Progenitor cell of endocrine pancreas (in vitro differentiated cells): Measurements from ENCODE around the gene PAPOLA. TPM values are rescaled to one million over a fixed set of nuclear protein-coding genes. Genes with fewer than 3 reads are reported as not detected.

Source experiments
- DNase-seq: peaks from one replicate; pipeline ENCODE4 v3.0.0; 2021; ENCODE audit warnings: low spot score; ENCODE audit not compliant: unreplicated experiment
- H3K27ac Mint-ChIP-seq: 2 replicates; pipeline ENCODE4 v1.8.0; 2021; ENCODE audit warnings: mild to moderate bottlenecking, moderate library complexity, mixed read lengths
- H3K27me3 Mint-ChIP-seq: 2 replicates; pipeline ENCODE4 v1.8.0; 2021; ENCODE audit warnings: mixed read lengths
- H3K36me3 Mint-ChIP-seq: 2 replicates; pipeline ENCODE4 v1.8.0; 2022; ENCODE audit warnings: mixed read lengths; ENCODE audit not compliant: insufficient read depth
- H3K4me1 Mint-ChIP-seq: 2 replicates; pipeline ENCODE4 v1.8.0; 2021; ENCODE audit warnings: low read depth, mixed read lengths
- H3K4me3 Mint-ChIP-seq: 2 replicates; pipeline ENCODE4 v1.8.0; 2021; ENCODE audit warnings: low read depth, mild to moderate bottlenecking, moderate library complexity, mixed read lengths
- H3K9me3 Mint-ChIP-seq: 2 replicates; pipeline ENCODE4 v1.8.0; 2021; ENCODE audit warnings: low read depth, mixed read lengths
- total RNA-seq: library from RNA; stranded (reverse); gene quantifications from 2 replicates; pipeline ENCODE4 v1.2.1, GENCODE V29; 2021
- TF ChIP-seq, protein P1 (sequence below): fragments of 200-600 bp; sonication (generic); IDR thresholded peaks from one replicate; pipeline ENCODE4 v1.5.0; 2021; ENCODE audit warnings: antibody characterized with exemption, mild to moderate bottlenecking; ENCODE audit not compliant: unreplicated experiment

The PAPOLA gene
- total RNA-seq, 1 donor from 2014 or later: 279 TPM

DNA sequence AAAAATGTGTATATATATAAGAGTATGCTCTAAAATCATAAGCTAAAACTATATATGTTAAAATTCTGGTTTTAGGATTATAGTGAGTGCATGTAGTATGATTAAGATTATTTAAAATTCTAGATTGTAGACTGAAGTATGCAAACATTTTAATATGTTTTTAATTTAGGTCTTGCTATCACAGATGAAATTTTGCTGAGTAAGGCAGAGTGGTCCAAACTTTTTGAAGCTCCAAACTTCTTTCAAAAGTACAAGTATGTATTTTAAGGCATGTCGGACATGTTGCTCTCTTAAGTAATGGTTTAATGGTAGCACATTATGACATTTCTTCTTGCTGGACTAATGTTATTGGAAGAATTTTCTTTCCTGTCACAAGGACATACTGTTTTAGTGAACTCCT, 34.6 kb downstream of the PAPOLA start:
- Mint-ChIP-seq H3K4me1 (peaks cover 20% of the 10 kb centered on the region), H3K9me3 (no peaks in the 10 kb centered on the region), H3K27ac (no peak overlapping the region), H3K27me3 (no peaks in the 10 kb centered on the region), H3K4me3 (no peak overlapping the region), H3K36me3 (peaks cover 17% of the 10 kb centered on the region)
- DNase-seq: no peak
- TF ChIP-seq, protein P1, sequence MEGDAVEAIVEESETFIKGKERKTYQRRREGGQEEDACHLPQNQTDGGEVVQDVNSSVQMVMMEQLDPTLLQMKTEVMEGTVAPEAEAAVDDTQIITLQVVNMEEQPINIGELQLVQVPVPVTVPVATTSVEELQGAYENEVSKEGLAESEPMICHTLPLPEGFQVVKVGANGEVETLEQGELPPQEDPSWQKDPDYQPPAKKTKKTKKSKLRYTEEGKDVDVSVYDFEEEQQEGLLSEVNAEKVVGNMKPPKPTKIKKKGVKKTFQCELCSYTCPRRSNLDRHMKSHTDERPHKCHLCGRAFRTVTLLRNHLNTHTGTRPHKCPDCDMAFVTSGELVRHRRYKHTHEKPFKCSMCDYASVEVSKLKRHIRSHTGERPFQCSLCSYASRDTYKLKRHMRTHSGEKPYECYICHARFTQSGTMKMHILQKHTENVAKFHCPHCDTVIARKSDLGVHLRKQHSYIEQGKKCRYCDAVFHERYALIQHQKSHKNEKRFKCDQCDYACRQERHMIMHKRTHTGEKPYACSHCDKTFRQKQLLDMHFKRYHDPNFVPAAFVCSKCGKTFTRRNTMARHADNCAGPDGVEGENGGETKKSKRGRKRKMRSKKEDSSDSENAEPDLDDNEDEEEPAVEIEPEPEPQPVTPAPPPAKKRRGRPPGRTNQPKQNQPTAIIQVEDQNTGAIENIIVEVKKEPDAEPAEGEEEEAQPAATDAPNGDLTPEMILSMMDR: no peak

DNA sequence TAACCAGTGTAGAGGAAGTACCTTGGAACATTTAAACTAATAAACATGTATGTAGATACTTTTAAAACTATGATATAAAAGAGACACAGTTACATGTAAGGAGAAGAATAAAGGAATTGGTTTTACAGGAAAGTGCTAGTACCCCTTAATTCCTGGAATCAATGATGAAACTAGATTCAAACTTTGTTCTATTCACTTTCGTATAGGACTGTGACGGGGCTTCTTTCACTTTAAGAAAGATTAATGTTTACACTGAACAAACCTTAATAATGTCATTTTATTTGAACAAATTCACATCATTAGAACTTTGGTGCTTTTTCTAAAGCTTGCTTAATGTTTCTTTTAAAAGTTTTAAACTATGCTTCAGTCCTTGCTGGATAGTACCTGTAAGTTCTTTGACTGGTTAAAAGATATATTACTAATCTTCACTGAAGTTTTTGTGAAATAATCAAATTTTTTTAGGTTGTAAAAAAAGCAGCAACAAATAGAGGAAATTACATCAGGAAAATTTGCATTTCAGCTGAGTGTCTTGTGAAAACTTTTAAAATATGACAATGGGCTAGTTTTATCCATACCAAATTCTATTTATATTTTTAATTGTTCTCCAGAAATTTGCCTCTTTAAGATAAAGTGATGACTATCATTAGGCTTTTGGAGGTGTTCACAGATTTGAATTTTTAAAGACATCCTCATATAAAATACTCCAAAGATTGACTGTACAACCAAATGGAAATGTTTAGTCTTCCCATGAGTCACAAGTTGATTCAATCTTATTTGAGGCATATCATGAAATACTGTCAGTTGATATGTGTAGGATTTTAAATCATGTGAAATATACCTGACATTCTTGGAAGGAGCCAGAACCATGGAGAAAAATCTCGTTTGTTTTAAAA, 36.2 kb downstream of the PAPOLA start:
- Mint-ChIP-seq H3K27me3 (no peaks in the 10 kb centered on the region), H3K36me3 (peaks cover 13% of the 10 kb centered on the region), H3K9me3 (no peaks in the 10 kb centered on the region), H3K27ac (peak overlapping the region; percentile 75), H3K4me3 (no peak overlapping the region), H3K4me1 (peaks cover 20% of the 10 kb centered on the region)
- TF ChIP-seq, protein P1: no peak
- DNase-seq: no peak

DNA sequence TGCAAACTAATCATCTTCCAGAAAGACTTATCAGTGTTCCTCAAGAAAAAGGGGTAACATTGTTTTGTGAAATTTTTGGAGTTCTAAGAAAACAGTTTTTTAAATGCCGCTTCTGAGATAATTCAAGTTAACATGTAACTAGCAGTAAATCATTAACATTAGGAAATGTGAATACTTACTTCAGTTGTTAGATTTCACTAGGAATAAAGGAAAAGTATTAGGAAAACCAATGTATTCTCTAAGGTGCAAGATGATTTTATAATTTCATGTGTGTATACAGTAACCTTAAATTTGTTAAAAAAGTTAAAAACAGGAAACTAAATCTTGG, 36.8 kb downstream of the PAPOLA start:
- Mint-ChIP-seq H3K36me3 (peaks cover 13% of the 10 kb centered on the region), H3K4me3 (no peak overlapping the region), H3K27me3 (no peaks in the 10 kb centered on the region), H3K4me1 (peaks cover 20% of the 10 kb centered on the region), H3K27ac (peak overlapping the region; percentile 75), H3K9me3 (no peaks in the 10 kb centered on the region)
- no peak for DNase-seq
- TF ChIP-seq, protein P1: no peak

DNA sequence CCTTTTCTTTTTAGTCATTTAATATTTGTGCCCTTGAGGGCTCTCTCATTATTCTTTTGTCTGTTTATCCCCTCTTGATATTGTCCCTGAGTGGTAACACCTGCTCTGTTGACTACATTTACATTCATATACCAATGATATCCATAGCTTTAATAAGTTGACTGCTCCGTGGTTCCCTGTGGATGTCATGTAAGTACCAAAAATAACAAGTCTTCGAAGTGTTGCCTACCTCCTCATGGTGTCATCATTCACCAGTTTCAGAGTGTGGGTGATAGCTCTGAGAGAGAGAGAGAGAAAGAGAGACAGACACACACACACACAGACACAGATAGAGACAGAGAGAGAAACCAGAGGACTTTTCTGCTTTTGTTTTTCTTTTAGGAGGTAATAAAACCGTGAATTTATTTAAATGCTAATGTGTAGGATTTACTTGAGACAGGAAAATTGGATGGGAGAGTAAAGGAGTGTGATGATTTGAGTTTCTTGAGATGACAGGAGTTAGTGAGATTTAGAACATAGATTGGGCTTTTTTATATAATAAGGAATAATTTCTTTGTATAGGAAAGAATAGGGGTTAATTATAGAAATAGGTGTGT, 52.2 kb downstream of the PAPOLA start:
- TF ChIP-seq, protein P1: no peak
- H3K36me3 Mint-ChIP-seq: peaks cover 25% of the 10 kb centered on the region

DNA sequence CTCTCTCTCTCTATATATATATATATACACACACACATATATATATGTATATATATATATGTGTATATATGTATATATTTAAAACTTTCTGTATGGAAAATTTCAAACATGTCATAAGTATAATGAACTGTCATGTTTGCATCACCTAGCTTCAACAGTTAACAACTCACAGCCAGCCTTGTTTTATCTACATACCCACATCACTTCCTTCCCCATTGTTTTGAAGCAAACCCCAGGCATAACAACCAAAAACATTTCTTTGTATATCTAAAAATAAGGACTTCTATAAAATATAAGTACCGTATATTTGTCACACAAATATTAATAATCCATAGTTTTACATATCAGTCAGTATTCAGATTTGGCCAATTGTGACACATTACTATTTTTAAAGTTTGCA, 57.4 kb downstream of the PAPOLA start:
- Mint-ChIP-seq H3K9me3 (no peaks in the 10 kb centered on the region), H3K27me3 (no peaks in the 10 kb centered on the region), H3K36me3 (peaks cover 22% of the 10 kb centered on the region), H3K4me3 (no peak overlapping the region), H3K4me1 (peaks cover 2% of the 10 kb centered on the region), H3K27ac (no peak overlapping the region)
- TF ChIP-seq, protein P1: no peak
- DNase-seq: no peak

More for the DNA sequence above, 52.2 kb downstream of the PAPOLA start:
- no peaks in the 10 kb centered on the region for H3K9me3 Mint-ChIP-seq
- H3K27me3 Mint-ChIP-seq: no peaks in the 10 kb centered on the region
- no peak for DNase-seq
- peaks cover 2% of the 10 kb centered on the region for H3K4me1 Mint-ChIP-seq
- no peak overlapping the region for H3K4me3 Mint-ChIP-seq
- H3K27ac Mint-ChIP-seq: no peak overlapping the region
